Neural progenitor cell (in vitro differentiated cells): ENCODE data around the gene KAZN.

Experiments used
- EZH2 ChIP-seq: fragments of 200-600 bp; sonication (generic); IDR thresholded peaks from 2 replicates; pipeline ENCODE4 v1.6.1; 2017; ENCODE audit warnings: antibody characterized with exemption, mild to moderate bottlenecking, moderate library complexity
- TF ChIP-seq, protein P1 (sequence below): fragments of 200-600 bp; sonication (generic); IDR thresholded peaks from 2 replicates; pipeline ENCODE4 v1.5.1; 2017; ENCODE audit warnings: antibody characterized with exemption, mild to moderate bottlenecking

DNA sequence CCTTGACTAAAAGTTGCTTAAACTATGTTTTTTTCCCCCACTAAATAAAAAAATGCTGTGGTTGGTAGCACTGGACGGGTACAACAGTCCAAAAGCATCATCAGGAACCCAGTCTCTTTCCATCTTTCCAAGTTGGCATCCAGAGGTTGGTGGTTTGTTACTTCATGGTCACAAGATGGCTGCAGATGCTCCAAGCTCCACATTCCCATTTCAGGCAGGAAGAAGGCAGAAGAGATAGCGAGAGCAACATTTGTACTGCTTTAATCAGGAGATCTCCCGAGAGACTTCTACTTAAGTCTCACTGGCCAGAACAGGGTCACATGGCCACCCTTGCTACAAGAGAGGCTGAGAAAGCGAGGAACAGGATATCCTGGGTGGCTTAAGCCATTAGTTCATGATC, 230.2 kb downstream of the KAZN start:
- TF ChIP-seq, protein P1, sequence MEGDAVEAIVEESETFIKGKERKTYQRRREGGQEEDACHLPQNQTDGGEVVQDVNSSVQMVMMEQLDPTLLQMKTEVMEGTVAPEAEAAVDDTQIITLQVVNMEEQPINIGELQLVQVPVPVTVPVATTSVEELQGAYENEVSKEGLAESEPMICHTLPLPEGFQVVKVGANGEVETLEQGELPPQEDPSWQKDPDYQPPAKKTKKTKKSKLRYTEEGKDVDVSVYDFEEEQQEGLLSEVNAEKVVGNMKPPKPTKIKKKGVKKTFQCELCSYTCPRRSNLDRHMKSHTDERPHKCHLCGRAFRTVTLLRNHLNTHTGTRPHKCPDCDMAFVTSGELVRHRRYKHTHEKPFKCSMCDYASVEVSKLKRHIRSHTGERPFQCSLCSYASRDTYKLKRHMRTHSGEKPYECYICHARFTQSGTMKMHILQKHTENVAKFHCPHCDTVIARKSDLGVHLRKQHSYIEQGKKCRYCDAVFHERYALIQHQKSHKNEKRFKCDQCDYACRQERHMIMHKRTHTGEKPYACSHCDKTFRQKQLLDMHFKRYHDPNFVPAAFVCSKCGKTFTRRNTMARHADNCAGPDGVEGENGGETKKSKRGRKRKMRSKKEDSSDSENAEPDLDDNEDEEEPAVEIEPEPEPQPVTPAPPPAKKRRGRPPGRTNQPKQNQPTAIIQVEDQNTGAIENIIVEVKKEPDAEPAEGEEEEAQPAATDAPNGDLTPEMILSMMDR: no peak
- TF ChIP-seq EZH2: no peak
